CD4-positive, alpha-beta T cell treated with Interleukin-2 at 100 ng/mL for 4 hours (primary cell): ENCODE results near the gene UBE2G1.
"Not testable (repeated sequence)": the region's sequence is repeated elsewhere in the genome, so short reads cannot be mapped to it uniquely, and the experiment has no call there.

ENCODE experiments used
- DNase-seq: peaks from one replicate; pipeline ENCODE4 v3.0.0-alpha.2; 2020; ENCODE audit warnings: low spot score

Gene UBE2G1

GRCh38 chr17:4375039-4375748 is 8.7 kb upstream of the UBE2G1 start:
- DNase-seq = peak; percentile 28

DNA sequence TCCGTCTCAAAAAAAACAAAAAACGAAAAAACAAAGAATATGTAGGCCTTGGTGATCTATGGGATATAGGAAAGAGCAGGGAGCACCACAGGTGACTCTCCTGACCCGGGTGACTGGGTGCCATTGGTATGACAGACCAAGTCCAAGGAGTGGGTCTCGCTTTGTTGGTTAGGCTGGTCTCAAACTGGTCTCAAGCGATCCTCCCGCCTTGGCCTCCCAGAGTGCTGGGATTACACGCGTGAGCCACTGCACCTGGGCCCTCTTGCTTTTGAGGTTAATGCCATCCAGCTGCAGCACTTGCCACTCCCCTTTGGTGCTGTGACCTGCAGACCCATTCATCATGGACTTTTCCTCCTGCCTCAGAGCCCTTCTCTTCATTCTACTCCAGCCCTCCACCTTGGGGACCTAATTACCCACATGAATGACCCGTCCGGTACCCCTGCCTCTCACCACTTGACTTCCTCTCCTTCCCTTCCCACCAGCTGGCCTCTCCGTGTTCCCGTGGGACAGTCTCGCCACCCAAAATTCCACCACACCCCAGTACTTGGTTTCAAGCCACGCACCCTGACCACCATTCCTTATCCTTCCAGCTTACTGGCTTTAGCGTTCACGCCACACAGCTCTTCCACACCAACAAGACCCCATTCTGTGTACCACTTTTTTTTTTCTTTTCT is 3.2 kb upstream of the UBE2G1 start:
- no peak for DNase-seq

DNA sequence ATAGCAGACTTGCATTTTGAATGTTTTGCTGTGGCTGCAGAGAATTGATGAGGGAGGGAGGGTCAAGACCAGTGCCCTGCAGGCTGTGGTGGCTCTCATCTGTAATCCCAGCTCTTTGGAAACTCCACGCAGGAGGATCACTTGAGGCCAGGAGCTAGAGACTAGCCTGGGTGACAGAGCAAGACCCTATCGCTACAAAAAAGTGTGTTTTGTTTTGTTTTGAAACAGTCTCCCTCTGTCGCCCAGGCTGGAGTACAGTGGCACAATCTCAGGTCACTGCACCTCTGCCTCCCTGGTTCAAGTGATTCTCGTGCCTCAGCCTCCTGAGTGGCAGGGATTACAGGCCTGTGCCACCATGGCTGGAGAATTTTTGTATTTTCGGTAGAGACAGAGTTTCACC is 1.9 kb upstream of the UBE2G1 start:
- DNase-seq = no peak

- DNase-seq = not testable (repeated sequence)
Observed at GRCh38 chr17:4367177-4367576, 702 bp upstream of the UBE2G1 start.

- DNase-seq = no peak
Observed at GRCh38 chr17:4365628-4366326, 698 bp downstream of the UBE2G1 start.

- peak; percentile 92 for DNase-seq
Observed at GRCh38 chr17:4365103-4365627, 1.3 kb downstream of the UBE2G1 start.

DNA sequence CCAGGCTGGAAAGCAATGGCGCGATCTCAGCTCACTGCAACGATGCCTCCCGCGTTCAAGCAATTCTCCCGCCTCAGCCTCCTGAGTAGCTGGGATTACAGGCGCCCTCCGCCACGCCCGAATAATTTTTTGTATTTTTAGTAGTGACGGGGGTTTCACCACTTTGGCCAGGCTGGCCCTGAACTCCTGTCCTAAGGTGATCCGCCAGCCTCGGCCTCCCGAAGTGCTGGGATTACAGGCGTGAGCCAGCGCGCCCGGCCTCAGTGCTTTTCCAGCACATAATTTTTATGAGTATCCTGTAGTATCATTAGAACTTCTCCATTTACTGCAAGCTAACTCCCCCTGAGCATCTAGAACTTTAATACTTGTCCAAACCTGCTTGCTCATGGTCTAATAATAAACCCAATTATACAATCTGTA is 1.8 kb downstream of the UBE2G1 start:
- DNase-seq = no peak

DNA sequence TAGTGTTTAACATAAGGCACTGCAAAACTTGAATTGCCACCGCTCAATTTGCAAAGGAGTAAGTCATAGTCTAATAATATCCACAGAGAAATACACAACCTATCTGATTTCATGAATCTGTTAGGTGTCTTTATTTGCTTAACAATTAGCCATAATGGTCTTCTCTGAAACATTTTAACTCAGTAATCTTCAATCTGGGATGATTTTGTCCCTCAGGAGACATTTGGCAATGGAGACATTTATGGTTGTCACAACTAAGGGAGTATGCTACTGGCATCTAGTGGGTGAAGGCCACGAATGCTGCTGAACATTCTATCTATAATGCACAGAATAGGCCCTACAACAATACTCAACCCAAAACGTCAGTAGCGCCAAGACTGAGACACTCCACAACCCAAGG is 4.3 kb downstream of the UBE2G1 start:
- DNase-seq = peak; percentile 5

DNA sequence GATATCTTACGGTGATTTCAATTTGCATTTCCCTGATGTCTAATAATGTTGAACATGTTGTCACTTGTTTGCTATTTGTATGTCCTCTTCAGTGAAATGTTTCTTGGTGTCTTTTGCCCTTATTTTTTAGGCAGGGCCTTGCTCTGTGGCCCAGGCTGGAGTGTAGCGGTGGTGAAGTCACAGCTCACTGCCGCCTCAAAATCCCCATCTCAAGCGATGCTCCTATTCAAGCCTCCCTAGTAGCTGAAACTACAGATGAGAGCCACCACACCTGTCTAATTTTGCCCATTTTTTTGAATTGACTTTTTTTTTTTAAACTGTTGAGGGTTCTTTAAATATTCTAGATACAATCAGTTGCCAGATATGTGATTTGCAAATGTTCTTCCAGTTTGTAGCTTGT is 8.3 kb downstream of the UBE2G1 start:
- DNase-seq = no peak

- no peak for DNase-seq
Observed at GRCh38 chr17:4357671-4358070, 8.8 kb downstream of the UBE2G1 start.

DNA sequence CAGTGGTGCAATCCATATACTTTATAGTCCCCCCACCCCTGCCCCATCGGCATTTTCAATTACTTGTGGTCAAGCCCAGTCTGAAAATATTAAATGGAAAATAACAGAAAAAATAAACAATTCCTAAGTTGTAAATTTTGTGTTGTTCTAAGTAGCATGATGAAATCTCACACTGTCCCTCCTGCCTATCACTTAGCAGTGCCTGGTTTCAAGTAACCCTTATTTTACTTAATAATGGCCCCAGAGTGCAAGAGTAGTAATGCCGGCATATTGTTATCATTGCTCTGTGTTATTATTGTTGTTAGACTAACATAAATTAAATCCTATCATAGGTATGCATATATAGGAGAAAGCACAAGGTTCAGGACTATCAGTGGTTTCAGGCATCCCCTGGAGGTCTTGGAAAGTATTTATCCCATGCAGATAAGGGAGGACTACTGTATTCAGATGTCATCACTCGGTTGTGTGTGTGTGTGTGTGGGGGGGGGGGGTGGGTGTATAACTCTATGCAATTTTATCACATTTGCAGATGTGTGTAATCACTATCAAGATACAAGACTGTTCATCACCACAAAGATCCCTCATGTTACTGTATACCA is 9.3 kb downstream of the UBE2G1 start:
- no peak for DNase-seq

DNA sequence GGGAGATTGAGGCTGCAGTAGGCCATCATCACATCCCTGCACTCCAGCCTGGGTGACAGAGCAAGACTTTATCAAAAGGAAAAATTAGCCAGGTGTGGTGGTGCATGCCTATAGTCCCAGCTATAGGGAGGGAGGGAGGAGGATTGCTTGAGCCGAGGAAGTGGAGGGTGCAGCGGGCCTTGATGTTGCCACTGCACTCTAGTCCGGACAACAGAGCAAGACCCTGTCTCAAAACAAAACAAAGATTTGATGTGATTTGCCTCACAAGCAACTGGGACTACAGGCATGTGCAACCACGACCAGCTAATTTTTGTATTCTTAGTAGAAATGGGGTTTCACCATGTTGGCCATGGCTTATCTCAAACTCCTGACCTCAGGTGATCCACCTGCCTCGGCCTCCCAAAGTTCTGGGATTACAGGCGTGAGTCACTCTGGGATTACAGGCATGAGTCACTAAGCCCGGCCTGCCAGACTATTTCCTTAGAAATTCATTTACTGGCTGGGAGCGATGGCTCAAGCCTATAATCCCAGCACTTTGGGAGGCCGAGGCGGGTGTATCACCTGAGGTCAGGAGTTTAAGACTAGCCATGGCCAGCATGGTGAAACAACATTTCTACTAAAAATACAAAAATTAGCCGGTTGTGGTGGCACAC is 11.5 kb downstream of the UBE2G1 start:
- no peak for DNase-seq

GRCh38 chr17:4354206-4354605 is 12.3 kb downstream of the UBE2G1 start:
- no peak for DNase-seq

DNA sequence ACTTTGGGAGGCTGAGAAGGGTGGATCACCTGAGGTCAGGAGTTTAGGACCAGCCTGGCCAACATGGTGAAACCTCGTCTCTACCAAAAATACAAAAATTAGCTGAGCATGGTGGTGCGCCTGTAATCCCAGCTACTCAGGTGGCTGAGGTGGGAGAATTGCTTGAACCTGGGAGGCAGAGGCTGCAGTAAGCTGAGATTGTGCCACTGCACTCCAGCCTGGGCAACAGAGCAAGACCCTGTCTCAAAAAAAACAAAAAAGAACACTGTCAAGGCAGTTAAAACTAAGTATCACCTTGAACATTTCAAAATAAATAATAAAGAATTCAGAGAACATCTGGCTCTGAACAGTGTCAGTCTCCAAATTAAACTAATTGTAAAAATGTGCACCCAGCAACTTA is 16.3 kb downstream of the UBE2G1 start:
- not testable (repeated sequence) for DNase-seq

- no peak for DNase-seq
Observed at GRCh38 chr17:4345581-4346252, 20.8 kb downstream of the UBE2G1 start.

DNA sequence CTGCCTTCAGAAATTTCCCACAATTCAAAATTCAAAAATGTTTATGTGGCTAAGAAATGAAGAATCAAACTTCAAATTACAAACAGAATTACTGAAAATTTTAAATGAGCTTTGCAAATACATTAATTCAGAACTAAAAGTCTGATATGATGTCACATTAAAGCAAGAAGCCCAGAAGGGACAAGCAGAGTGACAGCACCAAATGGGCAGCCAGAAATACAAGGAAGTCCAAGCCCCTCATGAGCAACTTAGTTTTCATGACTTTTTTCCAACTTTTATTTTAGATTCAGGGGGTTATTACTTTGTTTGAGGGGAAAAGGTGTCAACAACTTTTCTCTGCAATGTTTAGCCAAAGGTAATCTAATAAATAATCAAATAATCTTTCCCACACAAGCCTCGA is 21.5 kb downstream of the UBE2G1 start:
- DNase-seq = no peak

- DNase-seq = no peak
Observed at GRCh38 chr17:4342535-4342934, 23.9 kb downstream of the UBE2G1 start.

GRCh38 chr17:4341616-4341977 is 24.9 kb downstream of the UBE2G1 start:
- no peak for DNase-seq

DNA sequence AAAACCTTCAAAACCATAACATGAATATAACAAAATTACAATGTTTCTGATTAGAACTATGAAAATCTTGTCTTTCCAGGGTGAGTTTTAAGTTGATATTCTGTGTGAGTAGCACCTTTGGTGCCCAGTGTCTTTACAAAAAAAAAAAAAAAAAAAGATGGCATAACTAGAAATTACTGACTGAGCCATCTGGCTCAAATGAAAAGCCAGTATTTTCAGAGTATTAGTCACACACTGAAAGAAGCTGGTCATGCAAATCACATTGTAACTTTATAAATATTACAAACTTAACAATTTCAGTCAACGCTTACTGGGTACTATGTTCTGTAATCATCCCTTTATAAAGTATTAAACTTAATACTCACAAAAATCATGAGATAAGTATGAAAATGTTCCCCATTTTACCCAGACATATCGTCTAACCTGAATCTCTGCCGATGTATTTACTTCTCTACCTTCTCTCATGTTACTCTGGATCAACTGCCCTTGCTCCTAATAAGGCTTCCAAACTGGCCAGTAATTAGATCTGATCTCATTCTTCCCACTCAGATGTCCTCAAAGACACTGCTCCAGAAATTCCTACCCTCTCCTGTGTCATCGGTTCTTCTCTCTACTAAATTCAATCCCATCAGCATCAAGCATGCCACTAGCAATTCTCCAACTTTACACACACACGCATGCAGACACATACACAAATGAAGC is 25.4 kb downstream of the UBE2G1 start:
- no peak for DNase-seq

- DNase-seq = peak; percentile 20
Observed at GRCh38 chr17:4334776-4335584, 31.5 kb downstream of the UBE2G1 start.
